ENCODE data around the gene SPTLC1. TPM values are rescaled to one million over a fixed set of nuclear protein-coding genes. Genes with fewer than 3 reads are reported as not detected.

The SPTLC1 gene
- total RNA-seq, 1 donor: 124 TPM

GRCh38 chr9:92055624-92056023 lies 59.6 kb downstream of the SPTLC1 start:
- peaks cover 8% of the 10 kb centered on the region for H3K36me3 ChIP-seq (ENCODE audit: insufficient read depth, low read length)

GRCh38 chr9:92048924-92049625 lies 66.1 kb downstream of the SPTLC1 start:
- no peaks in the 10 kb centered on the region for H3K4me1 ChIP-seq (ENCODE audit: insufficient read depth, low read length)
- H3K4me2 ChIP-seq (ENCODE audit: insufficient read depth, low read length): no peak overlapping the region
- no peak for DNase-seq (ENCODE audit: insufficient read length, low spot score, missing footprints)
- H2AFZ ChIP-seq (ENCODE audit: low read length): no peak overlapping the region
- H3K79me2 ChIP-seq (ENCODE audit: insufficient read depth, low read length): no peaks in the 10 kb centered on the region
- no peak overlapping the region for H3K4me3 ChIP-seq (ENCODE audit: insufficient read depth, low read length)
- no peak for TF ChIP-seq CTCF (IDR thresholded peaks at IDR 0.05; ENCODE audit: extremely low read depth, low read depth, low read length)
- H3K27me3 ChIP-seq (ENCODE audit: insufficient read depth, low read length): no peaks in the 10 kb centered on the region
- no peaks in the 10 kb centered on the region for H3K9me3 ChIP-seq (ENCODE audit: low read depth, low read length)
- no peak overlapping the region for H3K27ac ChIP-seq (ENCODE audit: low read depth, low read length)
- peaks cover 55% of the 10 kb centered on the region for H3K36me3 ChIP-seq (ENCODE audit: insufficient read depth, low read length)
- H4K20me1 ChIP-seq (ENCODE audit: insufficient read depth, low read length): no peaks in the 10 kb centered on the region

More at GRCh38 chr9:92055624-92056023, 59.6 kb downstream of the SPTLC1 start:
- no peak overlapping the region for H3K27ac ChIP-seq (ENCODE audit: low read depth, low read length)
- no peak overlapping the region for H3K4me3 ChIP-seq (ENCODE audit: insufficient read depth, low read length)
- no peaks in the 10 kb centered on the region for H3K4me1 ChIP-seq (ENCODE audit: insufficient read depth, low read length)
- DNase-seq (ENCODE audit: insufficient read length, low spot score, missing footprints): no peak
- H4K20me1 ChIP-seq (ENCODE audit: insufficient read depth, low read length): no peaks in the 10 kb centered on the region
- H3K4me2 ChIP-seq (ENCODE audit: insufficient read depth, low read length): no peak overlapping the region
- H3K27me3 ChIP-seq (ENCODE audit: insufficient read depth, low read length): no peaks in the 10 kb centered on the region
- no peaks in the 10 kb centered on the region for H3K9me3 ChIP-seq (ENCODE audit: low read depth, low read length)
- no peak overlapping the region for H2AFZ ChIP-seq (ENCODE audit: low read length)
- no peak for TF ChIP-seq CTCF (IDR thresholded peaks at IDR 0.05; ENCODE audit: extremely low read depth, low read depth, low read length)
- H3K79me2 ChIP-seq (ENCODE audit: insufficient read depth, low read length): peaks cover 8% of the 10 kb centered on the region

GRCh38 chr9:92047500-92047899 lies 67.7 kb downstream of the SPTLC1 start:
- H3K4me1 ChIP-seq (ENCODE audit: insufficient read depth, low read length): no peaks in the 10 kb centered on the region
- H3K27ac ChIP-seq (ENCODE audit: low read depth, low read length): no peak overlapping the region
- H3K4me2 ChIP-seq (ENCODE audit: insufficient read depth, low read length): no peak overlapping the region
- no peaks in the 10 kb centered on the region for H3K79me2 ChIP-seq (ENCODE audit: insufficient read depth, low read length)
- no peak for TF ChIP-seq CTCF (IDR thresholded peaks at IDR 0.05; ENCODE audit: extremely low read depth, low read depth, low read length)
- no peaks in the 10 kb centered on the region for H4K20me1 ChIP-seq (ENCODE audit: insufficient read depth, low read length)
- peaks cover 70% of the 10 kb centered on the region for H3K36me3 ChIP-seq (ENCODE audit: insufficient read depth, low read length)
- H3K27me3 ChIP-seq (ENCODE audit: insufficient read depth, low read length): no peaks in the 10 kb centered on the region
- H3K9me3 ChIP-seq (ENCODE audit: low read depth, low read length): no peaks in the 10 kb centered on the region
- no peak for DNase-seq (ENCODE audit: insufficient read length, low spot score, missing footprints)
- H2AFZ ChIP-seq (ENCODE audit: low read length): no peak overlapping the region
- H3K4me3 ChIP-seq (ENCODE audit: insufficient read depth, low read length): no peak overlapping the region

GRCh38 chr9:92046676-92047075 lies 68.5 kb downstream of the SPTLC1 start:
- Histone ChIP-seq H4K20me1 (ENCODE audit: insufficient read depth, low read length) (no peaks in the 10 kb centered on the region), H3K4me3 (ENCODE audit: insufficient read depth, low read length) (no peak overlapping the region), H3K36me3 (ENCODE audit: insufficient read depth, low read length) (peaks cover 79% of the 10 kb centered on the region), H3K27me3 (ENCODE audit: insufficient read depth, low read length) (no peaks in the 10 kb centered on the region), H3K27ac (ENCODE audit: low read depth, low read length) (no peak overlapping the region), H3K4me1 (ENCODE audit: insufficient read depth, low read length) (no peaks in the 10 kb centered on the region), H3K79me2 (ENCODE audit: insufficient read depth, low read length) (no peaks in the 10 kb centered on the region), H3K4me2 (ENCODE audit: insufficient read depth, low read length) (no peak overlapping the region), H2AFZ (ENCODE audit: low read length) (no peak overlapping the region), H3K9me3 (ENCODE audit: low read depth, low read length) (peaks cover 5% of the 10 kb centered on the region)
- TF ChIP-seq CTCF (IDR thresholded peaks at IDR 0.05; ENCODE audit: extremely low read depth, low read depth, low read length): no peak
- no peak for DNase-seq (ENCODE audit: insufficient read length, low spot score, missing footprints)

All from osteoblast (primary cell).